Measurements from ENCODE around the gene GPI.

GRCh38 chr19:34323433-34324204 lies 41.4 kb upstream of the GPI start:
- TF ChIP-seq EZH2phosphoT487 (IDR thresholded peaks at IDR 0.05; ENCODE audit: borderline replicate concordance, low read length) = no peak
- no peak for TF ChIP-seq EZH2 (IDR thresholded peaks at IDR 0.05; ENCODE audit: low read length, unreplicated experiment)
- TF ChIP-seq, protein P1, sequence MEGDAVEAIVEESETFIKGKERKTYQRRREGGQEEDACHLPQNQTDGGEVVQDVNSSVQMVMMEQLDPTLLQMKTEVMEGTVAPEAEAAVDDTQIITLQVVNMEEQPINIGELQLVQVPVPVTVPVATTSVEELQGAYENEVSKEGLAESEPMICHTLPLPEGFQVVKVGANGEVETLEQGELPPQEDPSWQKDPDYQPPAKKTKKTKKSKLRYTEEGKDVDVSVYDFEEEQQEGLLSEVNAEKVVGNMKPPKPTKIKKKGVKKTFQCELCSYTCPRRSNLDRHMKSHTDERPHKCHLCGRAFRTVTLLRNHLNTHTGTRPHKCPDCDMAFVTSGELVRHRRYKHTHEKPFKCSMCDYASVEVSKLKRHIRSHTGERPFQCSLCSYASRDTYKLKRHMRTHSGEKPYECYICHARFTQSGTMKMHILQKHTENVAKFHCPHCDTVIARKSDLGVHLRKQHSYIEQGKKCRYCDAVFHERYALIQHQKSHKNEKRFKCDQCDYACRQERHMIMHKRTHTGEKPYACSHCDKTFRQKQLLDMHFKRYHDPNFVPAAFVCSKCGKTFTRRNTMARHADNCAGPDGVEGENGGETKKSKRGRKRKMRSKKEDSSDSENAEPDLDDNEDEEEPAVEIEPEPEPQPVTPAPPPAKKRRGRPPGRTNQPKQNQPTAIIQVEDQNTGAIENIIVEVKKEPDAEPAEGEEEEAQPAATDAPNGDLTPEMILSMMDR (conservative IDR thresholded peaks at IDR 0.05; ENCODE audit: low read depth, low read length) = no peak

All from PC-3 (cell line).